Ramos (cell line): ENCODE measurements around the gene GPR27.

Experiments
- in situ Hi-C: fragments of 300-500 bp; cut with MboI; formaldehyde crosslinking; loops from one replicate; pipeline ENCODE4 v1.14.3; 2022; ENCODE audit warnings: low sequenced_read_pairs; ENCODE audit not compliant: unreplicated experiment

The GPR27 gene

GRCh38 chr3:71783152-71783551 lies 29.5 kb downstream of the GPR27 start:
- in situ Hi-C loops: no loop called here

- in situ Hi-C loops: no loop called here
These were observed 30.7 kb downstream of the GPR27 start for GRCh38 chr3:71784201-71784913.

- in situ Hi-C loops: no loop called here
These were observed 31.4 kb downstream of the GPR27 start, which contains the start of gene PROK2 for GRCh38 chr3:71784914-71785531. TSS of gene PROK2 (minus strand) at chr3:71785148. CDS start at chr3:71785052, 96 bp downstream.

- in situ Hi-C loops: no loop called here
These were observed 32.0 kb downstream of the GPR27 start for GRCh38 chr3:71785532-71786216.

- in situ Hi-C loops: no loop called here
These were observed 32.5 kb downstream of the GPR27 start for GRCh38 chr3:71786217-71786549.

- in situ Hi-C loops: no loop called here
These were observed 32.9 kb downstream of the GPR27 start for GRCh38 chr3:71786551-71786950.

- in situ Hi-C loops: no loop called here
These were observed 34.3 kb downstream of the GPR27 start for GRCh38 chr3:71787851-71788405.

- in situ Hi-C loops: no loop called here
These were observed 36.3 kb downstream of the GPR27 start for GRCh38 chr3:71789922-71790321.

- in situ Hi-C loops: no loop called here
These were observed 38.0 kb downstream of the GPR27 start for GRCh38 chr3:71791634-71792033.

- in situ Hi-C loops: no loop called here
These were observed 42.6 kb downstream of the GPR27 start for GRCh38 chr3:71796290-71796689.

GRCh38 chr3:71797455-71797854 lies 43.8 kb downstream of the GPR27 start:
- in situ Hi-C loops: no loop called here

- in situ Hi-C loops: no loop called here
These were observed 46.4 kb downstream of the GPR27 start for GRCh38 chr3:71800023-71800422.

- in situ Hi-C loops: no loop called here
These were observed 48.3 kb downstream of the GPR27 start for GRCh38 chr3:71801986-71802385.

GRCh38 chr3:71803248-71803647 lies 49.6 kb downstream of the GPR27 start:
- in situ Hi-C loops: no loop called here

- in situ Hi-C loops: no loop called here
These were observed 51.5 kb downstream of the GPR27 start for GRCh38 chr3:71805199-71805598.

GRCh38 chr3:71805691-71806090 lies 52.0 kb downstream of the GPR27 start:
- in situ Hi-C loops: no loop called here
